GM13977 (cell line): ENCODE measurements around the gene MSRB1.

ENCODE experiments used
- DNase-seq: peaks from one replicate; pipeline ENCODE4 v3.0.0; 2012; ENCODE audit warnings: low spot score
- in situ Hi-C: fragments of 300-500 bp; cut with MboI; formaldehyde crosslinking; loops from one replicate; pipeline ENCODE4 v1.12.0; 2022; ENCODE audit warnings: low sequenced_read_pairs, low pct_unique_long_range_greater_than_20kb, mixed read lengths, inconsistent platforms; ENCODE audit not compliant: unreplicated experiment
- TF ChIP-seq, protein P1 (sequence below): IDR thresholded peaks from 2 replicates; pipeline ENCODE4 v1.5.1; 2012; ENCODE audit warnings: mild to moderate bottlenecking, control low read depth; ENCODE audit not compliant: insufficient read depth; ENCODE audit errors: extremely low read depth, missing control alignments

MSRB1 gene

DNA sequence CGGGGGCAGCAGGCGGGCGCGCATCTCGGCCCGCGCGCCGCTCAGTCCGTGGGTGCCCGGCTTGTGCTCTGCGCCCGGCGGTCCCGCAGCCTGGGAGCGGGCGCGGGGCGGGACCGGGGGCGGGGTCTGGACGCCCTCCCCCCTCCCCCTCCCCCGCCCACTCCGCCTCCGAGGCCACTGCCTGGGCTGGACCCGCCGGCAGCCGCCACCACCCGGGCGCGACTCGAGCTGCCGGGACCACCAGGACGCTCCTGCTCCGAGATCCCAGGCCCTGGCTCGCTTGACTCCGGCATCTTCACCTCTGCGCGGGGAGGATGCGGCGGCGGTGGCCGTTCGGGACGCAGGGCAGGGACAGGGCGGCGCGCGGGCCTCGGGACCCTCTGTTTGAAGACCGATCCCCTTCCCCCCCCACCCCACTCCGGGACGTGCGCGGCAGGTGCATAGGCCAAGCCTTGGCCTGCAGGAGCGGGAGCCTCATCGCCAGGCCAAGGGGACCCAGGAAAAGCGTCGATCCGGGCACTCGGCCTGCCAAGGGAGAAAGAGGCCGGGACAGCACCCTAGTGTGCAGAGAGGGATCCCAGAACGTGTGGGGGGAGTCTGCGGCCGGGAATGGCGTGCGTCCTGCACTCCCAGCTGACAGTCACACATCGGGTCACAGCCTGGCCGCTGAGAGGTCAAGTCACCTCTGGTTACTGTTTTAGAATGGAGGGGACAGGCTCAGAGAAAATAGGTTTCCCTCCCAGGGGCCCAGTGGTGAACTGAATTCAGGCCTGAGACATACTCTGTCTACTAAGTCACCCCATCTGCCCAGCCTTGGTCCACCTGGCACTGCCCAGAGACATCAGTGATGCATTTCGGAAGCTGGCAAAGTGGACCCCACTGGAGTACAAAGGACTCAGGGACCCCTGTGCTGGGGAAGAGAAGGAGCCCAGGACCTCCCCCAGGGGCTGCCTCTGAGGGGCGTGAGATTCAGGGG is 24.4 kb downstream of the MSRB1 start, which contains the start of gene HS3ST6:
Gene HS3ST6, minus strand, starts transcription at position 65 of the 976 bp plus-strand sequence. CDS start 92 bp downstream, outside the sequence.
- TF ChIP-seq, protein P1, sequence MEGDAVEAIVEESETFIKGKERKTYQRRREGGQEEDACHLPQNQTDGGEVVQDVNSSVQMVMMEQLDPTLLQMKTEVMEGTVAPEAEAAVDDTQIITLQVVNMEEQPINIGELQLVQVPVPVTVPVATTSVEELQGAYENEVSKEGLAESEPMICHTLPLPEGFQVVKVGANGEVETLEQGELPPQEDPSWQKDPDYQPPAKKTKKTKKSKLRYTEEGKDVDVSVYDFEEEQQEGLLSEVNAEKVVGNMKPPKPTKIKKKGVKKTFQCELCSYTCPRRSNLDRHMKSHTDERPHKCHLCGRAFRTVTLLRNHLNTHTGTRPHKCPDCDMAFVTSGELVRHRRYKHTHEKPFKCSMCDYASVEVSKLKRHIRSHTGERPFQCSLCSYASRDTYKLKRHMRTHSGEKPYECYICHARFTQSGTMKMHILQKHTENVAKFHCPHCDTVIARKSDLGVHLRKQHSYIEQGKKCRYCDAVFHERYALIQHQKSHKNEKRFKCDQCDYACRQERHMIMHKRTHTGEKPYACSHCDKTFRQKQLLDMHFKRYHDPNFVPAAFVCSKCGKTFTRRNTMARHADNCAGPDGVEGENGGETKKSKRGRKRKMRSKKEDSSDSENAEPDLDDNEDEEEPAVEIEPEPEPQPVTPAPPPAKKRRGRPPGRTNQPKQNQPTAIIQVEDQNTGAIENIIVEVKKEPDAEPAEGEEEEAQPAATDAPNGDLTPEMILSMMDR, result no peak
- DNase-seq, result no peak
- in situ Hi-C loops, result no loop called here

DNA sequence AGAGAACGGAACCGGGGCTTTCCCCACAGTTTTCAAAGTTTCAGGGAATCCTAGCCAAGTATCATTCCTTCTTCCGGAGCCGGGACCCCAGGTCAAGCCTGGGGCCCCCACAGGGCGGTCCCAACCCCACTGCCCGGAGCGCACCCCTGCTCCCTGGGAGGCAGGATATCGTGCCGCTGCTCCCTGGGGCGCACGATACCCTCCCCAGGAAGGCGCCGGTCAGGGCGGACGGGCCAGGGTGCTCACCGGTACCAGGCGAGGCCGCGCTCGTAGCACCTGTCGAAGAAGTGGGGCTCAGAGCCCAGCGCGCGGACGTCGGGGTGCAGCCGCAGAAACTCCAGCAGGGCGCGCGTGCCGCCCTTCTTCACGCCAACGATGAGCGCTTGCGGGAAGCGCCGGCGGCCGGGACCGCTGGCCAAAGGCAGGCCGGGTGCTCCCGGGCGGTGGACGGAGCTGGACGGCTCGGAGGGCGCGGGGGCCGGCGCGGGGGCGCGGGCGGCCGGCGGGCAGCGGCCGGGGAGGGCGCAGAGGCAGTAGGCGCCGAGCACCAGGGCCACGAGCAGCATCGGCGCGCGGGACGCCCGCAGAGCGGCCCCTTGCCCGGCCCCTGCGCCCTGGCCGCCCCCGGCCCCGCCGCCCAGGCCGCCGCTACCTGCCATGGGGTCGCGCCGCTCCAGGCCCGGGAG is 25.2 kb downstream of the MSRB1 start:
- in situ Hi-C loops, result no loop called here
- DNase-seq, result no peak
- TF ChIP-seq, protein P1, result no peak

- TF ChIP-seq, protein P1, result no peak
- in situ Hi-C loops, result no loop called here
- DNase-seq, result no peak
Measured at GRCh38 chr16:1917056-1917664, 25.8 kb downstream of the MSRB1 start.

GRCh38 chr16:1916640-1916990 is 26.4 kb downstream of the MSRB1 start:
- in situ Hi-C loops, result no loop called here
- no peak for DNase-seq
- TF ChIP-seq, protein P1, result no peak

- TF ChIP-seq, protein P1, result no peak
- in situ Hi-C loops, result no loop called here
- no peak for DNase-seq
Measured at GRCh38 chr16:1915732-1916639, 27.0 kb downstream of the MSRB1 start.
